ENCODE data around the gene RFWD3. TPM values are rescaled to one million over a fixed set of nuclear protein-coding genes. Genes with fewer than 3 reads are reported as not detected.

The RFWD3 gene
- total and polyA plus RNA-seq, 2 of the 4 experiments (the other 2 are of a cell fraction) = 16.7 to 27.6 TPM

DNA sequence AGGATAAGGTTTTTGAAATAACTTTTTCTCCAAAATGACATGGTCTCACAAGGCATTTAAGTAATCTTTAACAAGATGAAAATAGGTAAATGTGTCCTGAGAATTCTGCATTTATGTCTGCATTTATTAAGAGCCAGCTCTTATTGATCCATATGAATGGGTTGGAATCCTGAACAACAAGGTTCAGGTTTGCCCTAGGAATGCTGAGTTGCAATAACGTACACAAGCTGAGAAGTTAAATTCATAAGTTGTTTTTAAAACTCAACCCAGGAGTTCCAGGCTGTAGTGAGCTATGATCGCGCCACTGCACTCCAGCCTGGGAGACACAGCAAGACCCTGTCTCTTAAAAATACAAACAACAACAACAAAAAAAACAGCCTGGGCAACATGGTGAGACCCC lies 87.8 kb downstream of the RFWD3 start:
- Histone ChIP-seq H3K4me1 (ENCODE audit: control insufficient read depth, insufficient read depth, low read length) (peaks cover 10% of the 10 kb centered on the region), H3K4ac (ENCODE audit: low read depth, low read length) (no peak overlapping the region), H3K79me1 (ENCODE audit: low read depth in 1 of 2, low read length in 2 of 2) (peaks cover 23 to 68% of the 10 kb centered on the region in 2 experiments), H3K9me3 (ENCODE audit: control insufficient read depth, insufficient read depth, low read length) (no peaks in the 10 kb centered on the region), H3K9ac (ENCODE audit: low read depth, low read length) (no peak overlapping the region), H2BK15ac (ENCODE audit: low read depth, low read length) (no peak overlapping the region), H4K8ac (ENCODE audit: low read depth in 2 of 2, low read length in 2 of 2) (no peak overlapping the region), H2AK9ac (replicated peaks; ENCODE audit: low read depth, low read length, poor library complexity) (no peak overlapping the region), H3K36me3 (ENCODE audit: control insufficient read depth, insufficient read depth, low read length) (no peaks in the 10 kb centered on the region), H3K9me1 (ENCODE audit: insufficient read depth, low read length) (peaks cover 6% of the 10 kb centered on the region), H3K56ac (ENCODE audit: extremely low read depth, insufficient read depth, low read length) (no peak overlapping the region), H2BK5ac (ENCODE audit: low read depth, low read length, poor library complexity, severe bottlenecking) (no peak overlapping the region), H3K14ac (replicated peaks; ENCODE audit: low read depth, low read length) (no peak overlapping the region), H2AK5ac (ENCODE audit: low read depth, low read length) (no peak overlapping the region), H3K27me3 (ENCODE audit: control insufficient read depth, insufficient read depth, low read length) (no peaks in the 10 kb centered on the region), H2BK120ac (ENCODE audit: low read depth, low read length) (no peak overlapping the region), H2AFZ (replicated peaks; ENCODE audit: low read length, poor library complexity) (no peak overlapping the region), H4K5ac (ENCODE audit: low read depth, low read length) (no peak overlapping the region), H3K18ac (ENCODE audit: low read depth, low read length) (no peak overlapping the region), H4K91ac (ENCODE audit: insufficient read depth, low read depth, low read length) (no peak overlapping the region), H3K27ac (ENCODE audit: insufficient read depth, low read length) (no peak overlapping the region), H3K23ac (ENCODE audit: low read depth, low read length) (no peak overlapping the region), H2BK20ac (ENCODE audit: low read depth, low read length) (no peak overlapping the region), H3K4me3 (ENCODE audit: insufficient read depth, low read depth, low read length) (no peak overlapping the region), H3K4me2 (ENCODE audit: low read depth, low read length) (no peak overlapping the region), H4K20me1 (ENCODE audit: insufficient read depth, low read length) (peaks cover 82% of the 10 kb centered on the region)
- BruUV-seq (replicated peaks) = no TSS peak
- ChIA-PET POLR2A (ENCODE audit: unreplicated experiment) (no interaction called here), CTCF (interaction anchor here (0.6 kb wide), 1 partner anchor 10 kb away, joined by 3 read pairs; no protein-coding TSS in a partner anchor)
- in situ Hi-C loops (cut with MboI; ENCODE audit: low sequenced_read_pairs) (no loop called here), dilution Hi-C loops (cut with HindIII; ENCODE audit: low sequenced_read_pairs, unreplicated experiment) (no loop called here), intact Hi-C loops (cut with micrococcal nuclease) (no loop called here)
- no peak for DNase-seq
- 100% methylated on average over 1 of the region's 3 CpGs; no CpG with 5 or more reads in 1 of the 2 experiments for WGBS, 2 experiments (ENCODE audit: extremely low coverage in 2 of 2, insufficient read length in 1 of 2)
- TF ChIP-seq POLR2A (IDR thresholded peaks at IDR 0.05; ENCODE audit: low read depth, low read length) = no peak
- TF ChIP-seq BHLHE40 (IDR thresholded peaks at IDR 0.05; ENCODE audit: low read depth, low read length) = no peak
- no peak for TF ChIP-seq MAZ (IDR thresholded peaks at IDR 0.05; ENCODE audit: borderline replicate concordance, low read depth, low read length)
- TF ChIP-seq, protein P1, sequence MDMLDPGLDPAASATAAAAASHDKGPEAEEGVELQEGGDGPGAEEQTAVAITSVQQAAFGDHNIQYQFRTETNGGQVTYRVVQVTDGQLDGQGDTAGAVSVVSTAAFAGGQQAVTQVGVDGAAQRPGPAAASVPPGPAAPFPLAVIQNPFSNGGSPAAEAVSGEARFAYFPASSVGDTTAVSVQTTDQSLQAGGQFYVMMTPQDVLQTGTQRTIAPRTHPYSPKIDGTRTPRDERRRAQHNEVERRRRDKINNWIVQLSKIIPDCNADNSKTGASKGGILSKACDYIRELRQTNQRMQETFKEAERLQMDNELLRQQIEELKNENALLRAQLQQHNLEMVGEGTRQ (IDR thresholded peaks at IDR 0.05; ENCODE audit: low read depth, low read length) = no peak
- TF ChIP-seq SMC3 (IDR thresholded peaks at IDR 0.05; ENCODE audit: low read depth, low read length) = no peak
- no peak for TF ChIP-seq CEBPB (IDR thresholded peaks at IDR 0.05; ENCODE audit: low read depth, low read length)
- TF ChIP-seq, protein P2, sequence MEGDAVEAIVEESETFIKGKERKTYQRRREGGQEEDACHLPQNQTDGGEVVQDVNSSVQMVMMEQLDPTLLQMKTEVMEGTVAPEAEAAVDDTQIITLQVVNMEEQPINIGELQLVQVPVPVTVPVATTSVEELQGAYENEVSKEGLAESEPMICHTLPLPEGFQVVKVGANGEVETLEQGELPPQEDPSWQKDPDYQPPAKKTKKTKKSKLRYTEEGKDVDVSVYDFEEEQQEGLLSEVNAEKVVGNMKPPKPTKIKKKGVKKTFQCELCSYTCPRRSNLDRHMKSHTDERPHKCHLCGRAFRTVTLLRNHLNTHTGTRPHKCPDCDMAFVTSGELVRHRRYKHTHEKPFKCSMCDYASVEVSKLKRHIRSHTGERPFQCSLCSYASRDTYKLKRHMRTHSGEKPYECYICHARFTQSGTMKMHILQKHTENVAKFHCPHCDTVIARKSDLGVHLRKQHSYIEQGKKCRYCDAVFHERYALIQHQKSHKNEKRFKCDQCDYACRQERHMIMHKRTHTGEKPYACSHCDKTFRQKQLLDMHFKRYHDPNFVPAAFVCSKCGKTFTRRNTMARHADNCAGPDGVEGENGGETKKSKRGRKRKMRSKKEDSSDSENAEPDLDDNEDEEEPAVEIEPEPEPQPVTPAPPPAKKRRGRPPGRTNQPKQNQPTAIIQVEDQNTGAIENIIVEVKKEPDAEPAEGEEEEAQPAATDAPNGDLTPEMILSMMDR (conservative IDR thresholded peaks at IDR 0.05; ENCODE audit: low read depth, low read length) = no peak
- TF ChIP-seq RFX5 (IDR thresholded peaks at IDR 0.05; ENCODE audit: low read depth, low read length) = no peak
- TF ChIP-seq MXI1 (IDR thresholded peaks at IDR 0.05; ENCODE audit: borderline replicate concordance, low read depth, low read length) = no peak
- no peak for TF ChIP-seq NFE2L2 (IDR thresholded peaks at IDR 0.05; ENCODE audit: low read depth, low read length)
- TF ChIP-seq, protein P3, sequence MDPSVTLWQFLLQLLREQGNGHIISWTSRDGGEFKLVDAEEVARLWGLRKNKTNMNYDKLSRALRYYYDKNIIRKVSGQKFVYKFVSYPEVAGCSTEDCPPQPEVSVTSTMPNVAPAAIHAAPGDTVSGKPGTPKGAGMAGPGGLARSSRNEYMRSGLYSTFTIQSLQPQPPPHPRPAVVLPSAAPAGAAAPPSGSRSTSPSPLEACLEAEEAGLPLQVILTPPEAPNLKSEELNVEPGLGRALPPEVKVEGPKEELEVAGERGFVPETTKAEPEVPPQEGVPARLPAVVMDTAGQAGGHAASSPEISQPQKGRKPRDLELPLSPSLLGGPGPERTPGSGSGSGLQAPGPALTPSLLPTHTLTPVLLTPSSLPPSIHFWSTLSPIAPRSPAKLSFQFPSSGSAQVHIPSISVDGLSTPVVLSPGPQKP (IDR thresholded peaks at IDR 0.05; ENCODE audit: borderline replicate concordance, low read depth, low read length) = no peak
- no peak for TF ChIP-seq RCOR1 (IDR thresholded peaks at IDR 0.05; ENCODE audit: insufficient replicate concordance, low read length)
- TF ChIP-seq FOS (IDR thresholded peaks at IDR 0.05; ENCODE audit: low read depth, low read length) = no peak
- TF ChIP-seq CHD1 (IDR thresholded peaks at IDR 0.05; ENCODE audit: low read depth, low read length) = no peak
- TF ChIP-seq RAD21 (IDR thresholded peaks at IDR 0.05; ENCODE audit: low read length) = no peak
- no peak for ATAC-seq (ENCODE audit: low read depth)

Data from IMR-90 (cell line).